Esophagus muscularis mucosa (tissue), 3 donors: ENCODE results near the gene DMD.

ENCODE experiments used
- POLR2A ChIP-seq: fragments of 450-650 bp; IDR thresholded peaks from one replicate; pipeline ENCODE4 v1.6.1; 2017; ENCODE audit warnings: antibody characterized with exemption, moderate library complexity, mild to moderate bottlenecking, low read depth
- TF ChIP-seq, protein P1 (sequence below), 3 experiments: fragments of 200-600 bp in 2 of 3; fragments of 450-650 bp in 1 of 3; sonication (generic) in 2 of 3; IDR thresholded peaks; one replicate each; pipeline ENCODE4 v1.5.1; 2017 to 2019; ENCODE audit warnings: antibody characterized with exemption in 3 of 3, mild to moderate bottlenecking in 2 of 3, moderate library complexity in 1 of 3

DNA sequence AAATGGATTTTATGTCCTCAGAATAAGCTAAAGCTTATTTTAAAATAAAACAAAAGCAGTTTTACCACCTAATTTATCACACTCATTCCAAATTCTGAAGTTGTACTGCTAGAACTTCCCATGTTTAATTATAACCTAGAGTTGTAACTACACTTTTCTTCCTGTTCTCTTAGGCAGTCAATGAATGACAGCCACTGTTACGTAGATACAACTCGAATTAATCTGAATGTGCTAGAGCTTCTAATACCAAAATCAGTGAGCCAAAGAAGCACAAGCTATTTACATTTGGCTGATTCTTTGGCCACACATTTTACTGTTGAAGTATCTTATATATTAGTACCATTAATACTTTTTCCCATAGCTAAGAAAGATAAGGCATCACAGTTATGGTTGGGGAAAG lies 2040.6 kb downstream of the DMD start:
- TF ChIP-seq, protein P1, sequence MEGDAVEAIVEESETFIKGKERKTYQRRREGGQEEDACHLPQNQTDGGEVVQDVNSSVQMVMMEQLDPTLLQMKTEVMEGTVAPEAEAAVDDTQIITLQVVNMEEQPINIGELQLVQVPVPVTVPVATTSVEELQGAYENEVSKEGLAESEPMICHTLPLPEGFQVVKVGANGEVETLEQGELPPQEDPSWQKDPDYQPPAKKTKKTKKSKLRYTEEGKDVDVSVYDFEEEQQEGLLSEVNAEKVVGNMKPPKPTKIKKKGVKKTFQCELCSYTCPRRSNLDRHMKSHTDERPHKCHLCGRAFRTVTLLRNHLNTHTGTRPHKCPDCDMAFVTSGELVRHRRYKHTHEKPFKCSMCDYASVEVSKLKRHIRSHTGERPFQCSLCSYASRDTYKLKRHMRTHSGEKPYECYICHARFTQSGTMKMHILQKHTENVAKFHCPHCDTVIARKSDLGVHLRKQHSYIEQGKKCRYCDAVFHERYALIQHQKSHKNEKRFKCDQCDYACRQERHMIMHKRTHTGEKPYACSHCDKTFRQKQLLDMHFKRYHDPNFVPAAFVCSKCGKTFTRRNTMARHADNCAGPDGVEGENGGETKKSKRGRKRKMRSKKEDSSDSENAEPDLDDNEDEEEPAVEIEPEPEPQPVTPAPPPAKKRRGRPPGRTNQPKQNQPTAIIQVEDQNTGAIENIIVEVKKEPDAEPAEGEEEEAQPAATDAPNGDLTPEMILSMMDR (IDR thresholded peaks at IDR 0.05), result no peak
- no peak for TF ChIP-seq POLR2A
